Testis (tissue), 3 donors: ENCODE measurements around the gene COA6. TPM values are rescaled to one million over a fixed set of nuclear protein-coding genes. Genes with fewer than 3 reads are reported as not detected.

Experiments
- DNase-seq: peaks from one replicate; pipeline ENCODE4 v3.0.0-alpha.2; 2019
- H3K27ac ChIP-seq, 2 donors: fragments of 200-600 bp; sonication (generic); one replicate each; pipeline ENCODE4 v1.5.1; 2019
- H3K27me3 ChIP-seq: fragments of 200-600 bp; sonication (generic); one replicate; pipeline ENCODE4 v1.5.1; 2019
- H3K36me3 ChIP-seq: fragments of 200-600 bp; sonication (generic); one replicate; pipeline ENCODE4 v1.5.1; 2017; ENCODE audit warnings: low read depth; ENCODE audit errors: missing control alignments
- H3K4me1 ChIP-seq: fragments of 200-600 bp; sonication (generic); one replicate; pipeline ENCODE4 v1.5.1; 2019
- H3K4me3 ChIP-seq, 2 donors: fragments of 200-600 bp; sonication (generic); one replicate each; pipeline ENCODE4 v1.5.1; 2017 to 2019
- H3K9me3 ChIP-seq: fragments of 200-600 bp; sonication (generic); one replicate; pipeline ENCODE4 v1.5.1; 2017
- POLR2A ChIP-seq: fragments of 450-650 bp; IDR thresholded peaks from one replicate; pipeline ENCODE4 v1.6.1; 2017; ENCODE audit warnings: antibody characterized with exemption, mild to moderate bottlenecking, moderate library complexity
- WGBS, 2 donors: methylation state at CpG; one replicate each; pipeline ENCODE4 v1.1.5; 2018; 5-methylcytosine and 5-hydroxymethylcytosine counted together
- intact Hi-C: fragments of 100-400 bp; cut with DNase I; formaldehyde crosslinking; loops from one replicate; pipeline ENCODE4 v1.15.1; 2023; ENCODE audit warnings: low total_unique reads
- polyA plus RNA-seq: library from polyadenylated mRNA; stranded (reverse); fragments of 350-450 nt; fragmentation: Illumina TruSeq; extraction: RNeasy Lipid Tissue Mini Kit (QIAGEN cat#74804); gene quantifications from one replicate; pipeline ENCODE4 v1.2.3, GENCODE V29; 2014; ENCODE audit warnings: low read depth, low replicate concordance; ENCODE audit not compliant: insufficient read depth
- total RNA-seq, 2 donors: library from RNA; depleted of rRNA; stranded (reverse); fragments of >200 nt; gene quantifications; one replicate each; pipeline ENCODE4 v1.2.3, GENCODE V29; 2016
- TF ChIP-seq, protein P1 (sequence below), 3 experiments: fragments of 450-650 bp in 2 of 3; fragments of 200-600 bp in 1 of 3; sonication (generic) in 1 of 3; IDR thresholded peaks; one replicate each; pipeline ENCODE4 v1.5.1; 2016 to 2019; ENCODE audit warnings: antibody characterized with exemption in 3 of 3, mild to moderate bottlenecking in 2 of 3, moderate library complexity in 1 of 3

Gene COA6
- total and polyA plus RNA-seq, 3 donors from 2014 or later, result 9.7 to 18.2 (median 11.1) TPM

GRCh38 chr1:234400773-234401172, 27.5 kb downstream of the COA6 start:
- intact Hi-C loops, result no loop called here
- Histone ChIP-seq H3K27me3 (no peaks in the 10 kb centered on the region), H3K9me3 (no peaks in the 10 kb centered on the region), H3K27ac (no peak overlapping the region), H3K4me3 (no peak overlapping the region), H3K4me1 (no peaks in the 10 kb centered on the region), H3K36me3 (no peaks in the 10 kb centered on the region)
- TF ChIP-seq, protein P1, sequence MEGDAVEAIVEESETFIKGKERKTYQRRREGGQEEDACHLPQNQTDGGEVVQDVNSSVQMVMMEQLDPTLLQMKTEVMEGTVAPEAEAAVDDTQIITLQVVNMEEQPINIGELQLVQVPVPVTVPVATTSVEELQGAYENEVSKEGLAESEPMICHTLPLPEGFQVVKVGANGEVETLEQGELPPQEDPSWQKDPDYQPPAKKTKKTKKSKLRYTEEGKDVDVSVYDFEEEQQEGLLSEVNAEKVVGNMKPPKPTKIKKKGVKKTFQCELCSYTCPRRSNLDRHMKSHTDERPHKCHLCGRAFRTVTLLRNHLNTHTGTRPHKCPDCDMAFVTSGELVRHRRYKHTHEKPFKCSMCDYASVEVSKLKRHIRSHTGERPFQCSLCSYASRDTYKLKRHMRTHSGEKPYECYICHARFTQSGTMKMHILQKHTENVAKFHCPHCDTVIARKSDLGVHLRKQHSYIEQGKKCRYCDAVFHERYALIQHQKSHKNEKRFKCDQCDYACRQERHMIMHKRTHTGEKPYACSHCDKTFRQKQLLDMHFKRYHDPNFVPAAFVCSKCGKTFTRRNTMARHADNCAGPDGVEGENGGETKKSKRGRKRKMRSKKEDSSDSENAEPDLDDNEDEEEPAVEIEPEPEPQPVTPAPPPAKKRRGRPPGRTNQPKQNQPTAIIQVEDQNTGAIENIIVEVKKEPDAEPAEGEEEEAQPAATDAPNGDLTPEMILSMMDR (IDR thresholded peaks at IDR 0.05), result no peak
- no peak for TF ChIP-seq POLR2A
- DNase-seq, result no peak

DNA sequence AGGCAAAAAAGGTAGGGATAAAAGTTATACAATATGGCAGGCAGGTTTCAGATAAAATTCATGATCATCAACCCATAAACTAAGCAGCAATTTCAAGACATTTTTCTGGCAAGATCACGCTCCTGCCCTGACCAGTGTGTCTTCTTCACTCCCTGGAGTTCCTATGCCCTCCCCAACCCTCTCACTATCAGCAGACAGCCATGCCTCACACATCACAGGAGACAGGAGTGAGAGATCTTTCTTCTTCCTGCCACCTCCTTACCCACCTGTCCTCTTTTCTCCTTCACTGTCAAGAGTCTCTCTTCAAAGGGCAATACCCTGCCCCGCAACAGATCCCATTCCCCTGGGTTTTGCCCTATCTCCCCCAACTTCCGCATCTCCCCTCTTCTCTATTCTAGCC, 28.4 kb downstream of the COA6 start:
- TF ChIP-seq POLR2A, result no peak
- TF ChIP-seq, protein P1 (IDR thresholded peaks at IDR 0.05), result no peak

GRCh38 chr1:234402939-234403338, 29.7 kb downstream of the COA6 start:
- TF ChIP-seq, protein P1 (IDR thresholded peaks at IDR 0.05), result no peak
- TF ChIP-seq POLR2A, result no peak
- Histone ChIP-seq H3K4me1 (no peaks in the 10 kb centered on the region), H3K27me3 (no peaks in the 10 kb centered on the region), H3K36me3 (no peaks in the 10 kb centered on the region), H3K4me3 (no peak overlapping the region), H3K27ac (no peak overlapping the region), H3K9me3 (no peaks in the 10 kb centered on the region)
- intact Hi-C loops, result no loop called here
- WGBS, 2 donors, result 82 to 92% methylated on average over 3 of the region's 3 CpGs
- no peak for DNase-seq

More for the DNA sequence above, 28.4 kb downstream of the COA6 start:
- no peak for DNase-seq
- Histone ChIP-seq H3K4me3 (no peak overlapping the region), H3K9me3 (no peaks in the 10 kb centered on the region), H3K4me1 (no peaks in the 10 kb centered on the region), H3K27me3 (no peaks in the 10 kb centered on the region), H3K27ac (no peak overlapping the region), H3K36me3 (no peaks in the 10 kb centered on the region)
- 90 to 94% methylated on average over 3 of the region's 3 CpGs for WGBS, 2 donors
- intact Hi-C loops, result no loop called here

DNA sequence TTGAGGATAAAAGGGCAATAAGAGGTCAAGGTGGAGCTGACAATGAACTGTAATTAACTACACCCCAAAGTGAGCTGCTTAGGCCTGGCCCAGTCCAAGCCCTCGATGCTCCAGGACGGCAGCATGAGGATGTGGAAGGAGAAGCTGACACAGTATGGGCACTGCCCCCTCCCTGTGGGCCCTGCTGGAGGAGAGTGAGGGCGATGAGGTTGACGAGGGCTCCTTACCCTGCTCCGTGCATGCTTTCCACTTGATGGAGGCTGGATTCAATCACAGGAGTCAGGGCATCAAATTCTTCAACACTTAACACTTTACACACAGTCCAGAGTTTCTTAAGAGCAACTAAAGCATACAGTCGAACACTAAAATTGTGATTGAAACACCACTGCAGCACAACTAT, 32.4 kb downstream of the COA6 start:
- no peak for TF ChIP-seq POLR2A
- TF ChIP-seq, protein P1 (IDR thresholded peaks at IDR 0.05), result no peak
- intact Hi-C loops, result no loop called here
- no peak overlapping the region for H3K4me3 ChIP-seq
- H3K27ac ChIP-seq, result no peak overlapping the region
- DNase-seq, result no peak
- no peaks in the 10 kb centered on the region for H3K9me3 ChIP-seq
- H3K36me3 ChIP-seq, result no peaks in the 10 kb centered on the region
- no peaks in the 10 kb centered on the region for H3K27me3 ChIP-seq
- no peaks in the 10 kb centered on the region for H3K4me1 ChIP-seq
- WGBS, 2 donors, result 70 to 79% methylated on average over 6 of the region's 6 CpGs

DNA sequence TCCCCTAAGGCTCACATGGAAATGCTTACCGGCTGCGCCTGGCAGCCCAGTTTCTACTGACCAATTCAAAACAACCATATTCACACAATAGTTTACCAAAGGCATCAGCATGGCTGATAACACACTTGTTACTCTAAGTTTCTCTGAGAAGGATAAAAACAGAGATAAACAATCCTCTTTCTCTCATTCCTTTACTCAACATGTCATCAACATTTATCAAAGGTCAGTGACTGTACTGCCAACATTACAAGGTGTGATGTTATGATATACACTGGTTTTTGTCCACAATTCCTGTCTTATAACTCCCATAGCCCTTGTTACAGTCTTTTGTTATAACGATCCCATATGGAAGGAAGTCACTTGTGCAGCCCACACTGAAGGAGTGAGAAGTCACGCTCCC, 33.6 kb downstream of the COA6 start:
- no peaks in the 10 kb centered on the region for H3K9me3 ChIP-seq
- no peaks in the 10 kb centered on the region for H3K4me1 ChIP-seq
- no peaks in the 10 kb centered on the region for H3K27me3 ChIP-seq
- H3K27ac ChIP-seq, result no peak overlapping the region
- intact Hi-C loops, result no loop called here
- no peak for DNase-seq
- H3K4me3 ChIP-seq, result no peak overlapping the region
- H3K36me3 ChIP-seq, result no peaks in the 10 kb centered on the region
- WGBS, 2 donors, result 94 to 96% methylated on average over 4 of the region's 4 CpGs
- TF ChIP-seq, protein P1 (IDR thresholded peaks at IDR 0.05), result no peak
- no peak for TF ChIP-seq POLR2A
